DMS 273 (cell line): Measurements from ENCODE around the gene KCNT2.

ENCODE experiments used
- DNase-seq: peaks from one replicate; lab custom pipeline; 2025; ENCODE audit not compliant: unreplicated experiment; lab: John Stamatoyannopoulos, UW

The KCNT2 gene

GRCh38 chr1:196401452-196401833, 206.8 kb downstream of the KCNT2 start:
- no peak for DNase-seq

- DNase-seq: no peak
Measured at GRCh38 chr1:196400478-196401451, 207.5 kb downstream of the KCNT2 start.

- DNase-seq: no peak
Measured at GRCh38 chr1:196399713-196400112, 208.5 kb downstream of the KCNT2 start.

DNA sequence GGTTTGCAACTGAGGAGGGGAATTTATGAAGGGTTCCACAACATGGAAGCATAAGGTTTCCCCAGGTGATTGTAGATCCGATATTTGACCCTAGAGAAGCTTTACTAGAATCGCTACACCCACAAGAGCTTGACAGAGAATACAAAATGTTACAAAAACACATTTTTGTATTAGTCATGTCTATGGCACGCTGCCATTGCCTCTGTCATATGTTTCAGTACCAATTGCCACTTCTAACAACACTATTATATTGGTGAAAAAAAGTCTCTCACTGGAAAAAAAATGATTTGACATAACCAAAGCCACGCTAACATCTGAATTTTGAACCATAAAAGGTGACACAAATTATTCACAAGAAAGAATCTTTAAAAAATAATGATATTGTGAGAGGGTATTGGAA, 214.5 kb downstream of the KCNT2 start:
- no peak for DNase-seq

DNA sequence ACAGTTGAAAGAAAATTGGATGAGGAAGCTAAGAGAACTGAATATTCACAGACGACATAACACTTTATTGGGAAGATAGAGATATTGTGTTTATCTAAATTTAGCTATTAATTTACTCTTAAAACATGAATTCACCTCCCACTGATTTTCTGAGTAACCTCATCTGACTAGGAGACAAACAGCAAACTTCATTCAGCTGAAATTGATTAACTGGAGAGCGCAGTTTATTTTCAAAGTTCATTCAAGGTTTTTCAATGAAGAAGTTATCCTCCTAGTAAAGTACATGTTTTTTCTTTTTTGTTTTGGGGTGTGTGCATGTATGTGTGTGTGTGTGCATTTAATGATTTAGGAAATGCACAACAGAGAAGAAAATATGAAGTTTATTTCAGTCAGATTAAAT, 215.0 kb downstream of the KCNT2 start:
- DNase-seq: no peak

DNA sequence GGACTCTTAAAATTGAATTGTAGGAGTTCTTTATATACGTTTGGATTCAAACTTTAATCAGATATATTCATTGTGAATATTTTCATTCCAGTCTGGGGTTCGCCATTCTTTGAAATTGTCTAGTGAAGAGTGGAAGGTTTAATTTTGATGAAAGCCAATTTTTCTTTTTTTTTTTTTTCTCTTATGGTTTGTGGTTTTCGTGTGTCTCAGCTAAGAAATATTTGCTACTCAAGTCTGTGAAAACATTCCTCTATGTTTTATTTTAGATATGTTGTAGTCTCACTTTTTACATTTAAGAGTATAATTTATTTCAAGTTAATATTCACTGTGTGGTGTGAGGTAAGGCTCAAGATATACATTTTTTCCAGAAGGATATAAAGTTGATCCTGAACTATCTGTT, 220.5 kb downstream of the KCNT2 start:
- DNase-seq: no peak

DNA sequence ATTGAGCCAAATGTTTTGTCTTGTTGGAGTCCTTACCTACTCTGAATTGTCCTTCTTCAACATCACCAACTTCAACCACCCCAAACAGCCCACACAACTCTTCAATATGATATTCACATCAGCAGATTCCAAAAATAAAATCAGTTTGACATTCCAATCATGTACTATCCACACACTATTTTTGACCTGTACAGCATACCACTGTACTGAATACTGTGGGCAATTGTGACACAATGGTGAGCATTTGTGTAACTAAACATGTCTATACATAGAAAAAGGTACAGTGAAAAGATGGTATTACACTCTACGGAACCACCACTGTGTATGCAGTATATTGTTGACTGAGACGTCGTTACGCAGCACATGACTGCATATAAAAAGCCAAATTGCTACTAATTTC, 223.1 kb downstream of the KCNT2 start:
- DNase-seq: no peak

GRCh38 chr1:196382383-196382782, 225.9 kb downstream of the KCNT2 start:
- no peak for DNase-seq

DNA sequence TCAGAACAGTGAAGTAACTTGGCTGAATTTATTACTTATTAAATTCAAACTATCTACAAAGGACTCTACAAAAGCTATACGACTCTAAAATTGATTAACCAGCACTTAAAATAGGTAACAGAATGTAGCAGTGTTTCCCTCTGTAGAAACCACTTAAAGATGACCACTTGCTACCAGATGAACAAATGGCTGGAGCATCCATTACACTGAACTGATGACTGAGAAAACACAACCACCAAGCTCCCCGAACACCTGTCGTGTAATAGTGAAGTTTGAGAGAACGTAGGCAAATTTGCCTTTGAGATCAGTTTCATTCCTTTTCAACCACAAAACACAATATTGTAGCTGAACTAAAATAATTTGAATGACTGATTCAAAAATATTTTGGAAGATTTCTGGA, 226.7 kb downstream of the KCNT2 start:
- DNase-seq: no peak

GRCh38 chr1:196380316-196380715, 227.9 kb downstream of the KCNT2 start:
- no peak for DNase-seq

GRCh38 chr1:196377811-196378210, 230.4 kb downstream of the KCNT2 start:
- DNase-seq: no peak

GRCh38 chr1:196376630-196377328, 231.5 kb downstream of the KCNT2 start:
- no peak for DNase-seq

DNA sequence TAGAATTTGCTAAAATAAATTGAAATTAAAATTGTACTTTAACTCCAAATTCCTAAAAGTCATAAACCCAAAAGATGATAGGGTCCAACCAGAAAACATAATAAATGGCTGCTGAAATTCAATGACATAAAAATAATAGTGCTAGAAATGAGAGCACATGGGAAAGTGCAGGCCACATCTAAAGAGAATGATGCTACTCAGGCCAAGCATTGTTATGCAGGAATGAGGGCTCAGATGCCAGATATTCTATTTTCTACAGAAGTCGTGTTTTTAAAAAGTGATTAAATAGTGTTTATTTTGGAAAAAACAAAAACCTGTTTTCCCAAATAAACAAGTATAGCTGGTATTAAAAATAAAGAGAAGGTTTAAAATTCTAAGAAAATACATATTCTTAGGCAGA, 234.4 kb downstream of the KCNT2 start:
- no peak for DNase-seq

GRCh38 chr1:196372896-196373536, 235.2 kb downstream of the KCNT2 start:
- peak; percentile 48 for DNase-seq

DNA sequence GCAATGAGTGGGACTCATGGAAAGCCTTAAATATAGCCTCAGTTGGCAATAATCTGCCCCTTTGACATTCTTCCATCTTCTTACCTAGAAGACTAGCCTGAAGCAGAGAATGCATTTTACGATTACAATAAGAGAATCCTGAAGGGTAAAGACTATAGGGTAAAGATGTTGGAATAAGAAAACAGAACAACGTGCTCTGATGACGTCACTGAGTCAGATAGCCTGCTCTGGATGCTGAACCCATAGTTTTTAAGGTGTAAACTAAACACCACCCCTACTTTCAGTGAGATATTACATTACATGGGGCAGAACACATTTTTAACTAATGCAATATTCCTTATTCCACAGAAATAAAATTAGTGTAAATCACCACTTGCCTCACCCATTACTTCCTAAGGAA, 240.4 kb downstream of the KCNT2 start:
- DNase-seq: no peak

DNA sequence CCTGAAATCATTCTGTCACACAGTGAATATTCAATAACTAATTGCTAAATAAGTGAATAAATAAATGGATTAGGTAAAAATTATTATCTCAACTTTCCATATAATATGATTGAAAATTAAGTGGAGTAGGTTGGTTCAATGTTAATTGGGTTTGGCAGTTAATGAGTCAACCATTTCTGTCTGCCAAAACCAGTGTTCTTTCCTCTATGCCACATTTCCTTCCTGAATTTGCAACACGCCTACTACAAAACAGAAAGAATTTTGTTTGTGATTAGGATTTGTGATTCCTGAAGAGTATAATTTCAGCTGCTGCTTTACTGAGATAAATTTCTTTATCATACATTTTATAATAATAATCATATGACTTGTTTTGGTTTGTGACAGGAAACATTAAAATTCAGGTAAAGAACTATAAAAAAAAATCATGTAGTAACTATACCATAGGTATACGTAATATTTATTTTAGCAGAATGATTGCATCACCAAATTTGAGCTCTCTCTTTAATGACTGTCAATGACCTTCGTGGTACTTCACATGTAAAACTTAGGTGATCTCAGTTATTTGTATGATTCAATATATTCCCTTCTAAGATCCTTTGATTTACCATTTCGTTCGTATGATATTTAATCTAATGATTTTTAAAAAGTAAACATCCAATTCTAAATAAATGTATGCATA, 241.3 kb downstream of the KCNT2 start:
- DNase-seq: no peak

- no peak for DNase-seq
Measured at GRCh38 chr1:196361112-196361714, 247.0 kb downstream of the KCNT2 start.

DNA sequence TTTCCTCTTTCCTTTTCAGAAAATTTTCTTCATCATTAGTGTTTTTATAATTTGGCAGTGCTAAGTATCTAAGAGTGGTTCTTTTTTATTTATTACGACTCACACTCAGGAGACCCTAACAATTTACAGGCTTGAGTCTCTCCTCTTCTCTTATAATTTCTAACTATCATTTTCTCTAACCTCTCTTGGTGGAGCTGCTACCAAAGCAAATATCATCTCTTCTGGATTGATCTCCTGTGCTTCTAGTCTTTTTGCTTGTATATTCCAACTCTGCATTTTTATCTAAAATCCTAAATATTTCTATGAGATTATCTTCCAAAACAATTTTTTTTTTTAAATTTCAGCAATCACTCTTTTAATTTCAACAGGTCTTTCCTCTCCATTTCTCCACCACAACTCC, 250.3 kb downstream of the KCNT2 start:
- no peak for DNase-seq

- DNase-seq: peak; percentile 21
Measured at GRCh38 chr1:196355206-196355786, 252.9 kb downstream of the KCNT2 start.

- no peak for DNase-seq
Measured at GRCh38 chr1:196344453-196344852, 263.8 kb downstream of the KCNT2 start.
